ENCODE data around the gene RYK.
A peak's percentile ranks its signal among the peaks of the same experiment; 100 is the strongest.
"Not testable (repeated sequence)": the region's sequence is repeated elsewhere in the genome, so short reads cannot be mapped to it uniquely, and the experiment has no call there.

RYK gene

GRCh38 chr3:134216851-134217250 is 33.8 kb downstream of the RYK start:
- peaks cover 0 to 66% (median 0%) of the 10 kb centered on the region in 11 experiments; a peak in 6 of 22 replicates for H3K36me3 ChIP-seq
- H3K27ac ChIP-seq, result no peak overlapping the region
- H3K9me3 ChIP-seq (replicated peaks in 1 of 11), result no peaks in the 10 kb centered on the region
- no peak overlapping the region for H3K4me3 ChIP-seq
- no peak overlapping the region for H3K9ac ChIP-seq
- no peak for TF ChIP-seq Cebpa-rat (IDR thresholded peaks at IDR 0.05)
- peaks cover 5 to 100% (median 11%) of the 10 kb centered on the region in 11 experiments; a peak in 11 of 22 replicates for H4K20me1 ChIP-seq
- H3K27me3 ChIP-seq, result no peaks in the 10 kb centered on the region
- H3K4me2 ChIP-seq, result no peak overlapping the region
- peaks cover 0 to 18% (median 4%) of the 10 kb centered on the region in 10 experiments; a peak in 7 of 20 replicates for H3K4me1 ChIP-seq

DNA sequence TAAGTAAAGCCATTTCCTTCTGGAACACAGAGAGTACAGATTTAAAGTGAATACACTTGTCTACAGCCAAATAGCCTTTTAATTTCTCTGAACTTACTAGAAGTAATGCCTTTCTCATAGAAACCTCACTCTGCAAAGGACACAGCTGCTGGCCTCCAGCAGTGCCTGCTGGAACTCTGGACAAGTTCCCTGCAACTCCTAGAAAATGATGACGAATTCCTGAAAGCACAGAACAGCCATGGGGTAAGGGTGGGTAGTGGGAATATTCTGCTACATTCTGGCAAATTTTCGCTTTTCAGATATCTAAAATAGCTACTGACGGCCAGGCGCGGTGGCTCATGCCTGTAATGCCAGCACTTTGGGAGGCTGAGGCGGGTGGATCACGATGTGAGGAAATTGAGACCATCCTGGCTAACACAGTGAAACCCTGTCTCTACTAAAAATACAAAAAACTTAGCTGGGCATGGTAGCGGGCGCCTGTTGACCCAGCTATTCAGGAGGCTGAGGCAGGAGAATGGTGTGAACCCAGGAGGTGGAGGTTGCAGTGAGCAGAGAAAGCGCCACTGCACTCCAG is 34.4 kb downstream of the RYK start:
- Histone ChIP-seq H3K27ac (no peak overlapping the region), H3K36me3 (peaks cover 0 to 65% (median 0%) of the 10 kb centered on the region in 11 experiments; a peak in 6 of 22 replicates), H3K4me1 (peaks cover 0 to 18% (median 6%) of the 10 kb centered on the region in 10 experiments; a peak in 9 of 20 replicates), H3K27me3 (no peaks in the 10 kb centered on the region), H3K9me3 (replicated peaks in 1 of 11) (no peaks in the 10 kb centered on the region), H4K20me1 (peaks cover 5 to 100% (median 11%) of the 10 kb centered on the region in 11 experiments; a peak in 11 of 22 replicates), H3K4me2 (no peak overlapping the region), H3K4me3 (no peak overlapping the region), H3K9ac (no peak overlapping the region)
- TF ChIP-seq Cebpa-rat (IDR thresholded peaks at IDR 0.05), result no peak

GRCh38 chr3:134214239-134214638 is 36.4 kb downstream of the RYK start:
- H3K36me3 ChIP-seq, result peaks cover 0 to 64% (median 0%) of the 10 kb centered on the region in 11 experiments; a peak in 6 of 22 replicates
- H3K27me3 ChIP-seq, result no peaks in the 10 kb centered on the region
- H3K4me1 ChIP-seq, result peaks cover 0 to 18% (median 6%) of the 10 kb centered on the region in 10 experiments; a peak in 9 of 20 replicates
- no peak overlapping the region for H3K4me3 ChIP-seq
- no peak for TF ChIP-seq Cebpa-rat (IDR thresholded peaks at IDR 0.05)
- H3K9me3 ChIP-seq (replicated peaks in 1 of 11), result no peaks in the 10 kb centered on the region
- H4K20me1 ChIP-seq, result peaks cover 5 to 97% (median 11%) of the 10 kb centered on the region in 11 experiments; a peak in 11 of 22 replicates
- H3K9ac ChIP-seq, result no peak overlapping the region
- H3K27ac ChIP-seq, result no peak overlapping the region
- H3K4me2 ChIP-seq, result peak overlapping the region in 3 of 11 experiments; percentile 8 to 55 (median 29); a peak in 2 of 22 replicates

DNA sequence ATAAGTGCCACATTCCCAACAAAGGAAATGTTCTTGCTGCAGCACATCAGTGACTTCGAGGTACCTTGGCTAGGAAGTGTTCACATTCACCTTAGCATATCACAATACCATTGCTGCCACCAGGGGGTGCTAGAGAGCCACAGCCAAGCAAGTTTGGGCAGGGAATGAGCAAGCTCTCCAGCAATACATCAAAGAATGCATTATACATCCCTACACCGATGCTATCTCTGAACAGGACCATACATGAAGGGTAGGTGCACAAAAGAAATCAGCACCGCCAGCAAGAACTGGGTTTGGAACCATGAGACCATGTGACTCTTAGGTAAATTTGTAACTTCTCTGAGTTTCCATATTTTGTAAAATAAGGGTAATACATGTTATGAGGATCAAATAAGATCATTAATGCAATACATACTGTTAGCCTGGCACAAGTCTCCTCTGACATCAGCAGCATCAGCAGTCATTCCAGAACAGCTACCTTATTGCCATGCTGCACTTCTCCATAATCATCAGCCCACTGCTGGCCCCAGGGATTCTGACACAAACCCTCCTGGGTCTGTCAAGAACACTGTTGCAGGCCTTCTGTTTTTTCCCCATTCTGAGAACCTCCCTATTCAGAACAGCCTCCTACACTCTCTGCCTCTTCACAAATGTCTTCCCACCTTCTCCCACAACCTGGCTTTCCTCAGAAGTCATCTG is 37.5 kb downstream of the RYK start:
- no peak for TF ChIP-seq Cebpa-rat (IDR thresholded peaks at IDR 0.05)
- Histone ChIP-seq H3K9ac (no peak overlapping the region), H3K4me3 (no peak overlapping the region), H3K9me3 (replicated peaks in 1 of 11) (no peaks in the 10 kb centered on the region), H3K4me2 (no peak overlapping the region), H3K27ac (no peak overlapping the region), H4K20me1 (peaks cover 1 to 97% (median 9%) of the 10 kb centered on the region in 11 experiments; a peak in 10 of 22 replicates), H3K36me3 (peaks cover 0 to 64% (median 0%) of the 10 kb centered on the region in 11 experiments; a peak in 6 of 22 replicates), H3K27me3 (no peaks in the 10 kb centered on the region), H3K4me1 (peaks cover 0 to 18% (median 6%) of the 10 kb centered on the region in 10 experiments; a peak in 9 of 20 replicates)

GRCh38 chr3:134211797-134212196 is 38.9 kb downstream of the RYK start:
- no peak for TF ChIP-seq Cebpa-rat (IDR thresholded peaks at IDR 0.05)
- Histone ChIP-seq H3K27ac (no peak overlapping the region), H3K27me3 (no peaks in the 10 kb centered on the region), H3K4me2 (peak overlapping the region in 1 of 11 experiments; percentile 29; a peak in 1 of 22 replicates), H3K36me3 (peaks cover 0 to 64% (median 0%) of the 10 kb centered on the region in 11 experiments; a peak in 6 of 22 replicates), H3K4me1 (peaks cover 0 to 18% (median 6%) of the 10 kb centered on the region in 10 experiments; a peak in 9 of 20 replicates), H3K9me3 (replicated peaks in 1 of 11) (no peaks in the 10 kb centered on the region), H3K4me3 (no peak overlapping the region), H4K20me1 (peaks cover 0 to 97% (median 9%) of the 10 kb centered on the region in 11 experiments; a peak in 10 of 22 replicates), H3K9ac (no peak overlapping the region)

GRCh38 chr3:134205451-134205850 is 45.2 kb downstream of the RYK start:
- Histone ChIP-seq H3K36me3 (peaks cover 0 to 98% (median 5%) of the 10 kb centered on the region in 11 experiments; a peak in 11 of 22 replicates), H3K4me2 (no peak overlapping the region), H3K9me3 (replicated peaks in 1 of 11) (peaks cover 0 to 6% (median 0%) of the 10 kb centered on the region in 11 experiments; a peak in 5 of 22 replicates), H3K27ac (no peak overlapping the region), H3K4me1 (no peaks in the 10 kb centered on the region), H3K9ac (no peak overlapping the region), H4K20me1 (peaks cover 0 to 85% (median 0%) of the 10 kb centered on the region in 11 experiments; a peak in 5 of 22 replicates), H3K4me3 (no peak overlapping the region), H3K27me3 (no peaks in the 10 kb centered on the region)
- no peak for TF ChIP-seq Cebpa-rat (IDR thresholded peaks at IDR 0.05)

DNA sequence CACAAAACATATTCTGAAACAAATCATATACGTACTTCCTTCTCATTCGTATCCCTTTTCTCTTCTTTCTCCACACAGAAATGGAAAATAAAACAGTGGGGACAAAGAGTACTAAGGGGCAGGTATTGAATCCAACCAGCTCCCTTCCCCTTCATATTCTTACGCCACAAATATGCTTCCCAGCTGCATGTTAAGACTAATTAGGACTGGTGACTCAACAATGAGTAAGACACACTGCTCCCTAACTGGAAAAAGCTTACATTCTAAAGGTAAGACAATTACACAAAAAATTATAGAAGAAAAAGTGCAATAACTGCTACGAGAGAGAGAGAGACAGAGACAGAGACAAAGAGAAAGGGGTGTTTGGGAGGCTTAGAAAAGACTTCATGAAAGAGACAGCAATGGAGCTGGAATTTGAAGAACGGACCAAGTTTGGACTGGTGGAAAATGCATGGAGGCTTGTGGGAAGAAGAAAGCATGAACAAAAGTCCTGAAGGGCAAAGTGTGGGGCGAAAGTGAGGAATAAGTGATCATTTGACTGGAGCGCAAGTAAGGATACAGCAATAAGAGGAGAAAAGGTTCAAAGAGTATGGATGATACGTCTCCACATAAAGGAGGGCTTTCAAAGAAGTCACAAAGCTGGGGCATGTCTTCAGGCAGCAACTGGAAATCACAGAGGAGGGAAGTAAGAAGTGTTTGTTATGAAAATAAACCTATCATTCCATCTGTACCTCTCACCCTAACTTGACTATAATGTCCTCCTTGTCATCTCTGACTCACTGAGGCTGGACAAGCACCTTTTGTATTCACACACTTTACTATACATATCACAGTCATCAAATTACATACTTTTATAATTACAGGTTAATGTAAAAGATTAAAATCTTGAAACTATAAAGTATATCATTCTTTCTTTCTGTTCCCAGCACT is 49.2 kb downstream of the RYK start:
- no peak overlapping the region for H3K9ac ChIP-seq
- H3K9me3 ChIP-seq (replicated peaks in 1 of 11), result peaks cover 0 to 11% (median 6%) of the 10 kb centered on the region in 11 experiments; a peak in 12 of 22 replicates
- no peak overlapping the region for H3K27ac ChIP-seq
- H3K4me3 ChIP-seq, result no peak overlapping the region
- no peaks in the 10 kb centered on the region for H3K4me1 ChIP-seq
- peaks cover 5 to 94% (median 11%) of the 10 kb centered on the region in 11 experiments; a peak in 13 of 22 replicates for H3K36me3 ChIP-seq
- H4K20me1 ChIP-seq, result peaks cover 0 to 79% (median 0%) of the 10 kb centered on the region in 11 experiments; a peak in 5 of 22 replicates
- H3K27me3 ChIP-seq, result no peaks in the 10 kb centered on the region
- no peak overlapping the region for H3K4me2 ChIP-seq
- TF ChIP-seq Cebpa-rat (IDR thresholded peaks at IDR 0.05), result no peak

DNA sequence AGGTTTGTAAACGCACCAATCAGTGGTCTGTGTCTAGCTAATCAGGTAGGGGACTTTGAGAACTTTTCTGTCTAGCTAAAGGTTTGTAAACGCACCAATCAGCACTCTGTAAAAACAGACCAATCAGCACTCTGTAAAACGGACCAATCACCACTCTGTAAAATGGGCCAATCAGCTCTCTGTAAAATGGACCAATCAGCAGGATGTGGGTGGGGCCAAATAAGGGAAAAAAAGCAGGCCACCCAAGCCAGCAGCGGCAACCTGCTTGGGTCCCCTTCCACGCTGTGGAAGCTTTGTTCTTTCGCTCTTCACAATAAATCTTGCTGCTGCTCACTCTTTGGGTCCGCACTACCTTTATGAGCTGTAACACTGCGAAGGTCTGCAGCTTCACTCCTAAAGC is 50.8 kb downstream of the RYK start:
- not testable (repeated sequence) for H3K27me3 ChIP-seq, H3K27ac ChIP-seq, H3K4me1 ChIP-seq, H3K4me3 ChIP-seq, H3K9ac ChIP-seq, H3K4me2 ChIP-seq
- Histone ChIP-seq H3K36me3 (peaks cover 5 to 94% (median 11%) of the 10 kb centered on the region in 11 experiments; a peak in 13 of 22 replicates), H3K9me3 (replicated peaks in 1 of 11) (peaks cover 0 to 11% (median 6%) of the 10 kb centered on the region in 11 experiments; a peak in 12 of 22 replicates), H4K20me1 (peaks cover 0 to 71% (median 0%) of the 10 kb centered on the region in 11 experiments; a peak in 5 of 22 replicates)

All from BLaER1 treated with 17β-estradiol and CSF1 and Interleukin-3, amounts not matched to agents 10 nM and 100 nM (cell line).